Measurements from ENCODE around the gene PRPS1.

The PRPS1 gene

DNA sequence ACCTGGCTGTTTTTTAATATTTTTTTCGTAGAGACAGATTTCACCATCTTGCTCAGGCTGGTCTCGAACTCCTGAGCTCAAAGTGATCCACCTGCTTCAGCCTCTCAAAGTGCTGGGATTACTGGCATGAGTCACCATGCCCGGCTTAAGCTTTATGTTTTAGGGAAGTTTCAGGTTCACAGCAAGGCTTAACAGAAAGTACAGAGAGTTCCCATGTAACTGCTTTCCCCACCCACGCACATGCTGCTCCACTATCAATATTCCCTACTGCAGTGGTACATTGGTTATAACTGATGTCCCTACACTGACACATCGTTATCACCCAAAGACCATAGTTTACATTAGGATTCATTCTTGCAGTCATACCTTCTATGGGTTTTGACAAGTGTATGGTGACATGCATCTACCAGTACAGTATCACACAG is 62.7 kb downstream of the PRPS1 start:
- DNase-seq, result no peak
- intact Hi-C loops (cut with DNase I), result no loop called here

DNA sequence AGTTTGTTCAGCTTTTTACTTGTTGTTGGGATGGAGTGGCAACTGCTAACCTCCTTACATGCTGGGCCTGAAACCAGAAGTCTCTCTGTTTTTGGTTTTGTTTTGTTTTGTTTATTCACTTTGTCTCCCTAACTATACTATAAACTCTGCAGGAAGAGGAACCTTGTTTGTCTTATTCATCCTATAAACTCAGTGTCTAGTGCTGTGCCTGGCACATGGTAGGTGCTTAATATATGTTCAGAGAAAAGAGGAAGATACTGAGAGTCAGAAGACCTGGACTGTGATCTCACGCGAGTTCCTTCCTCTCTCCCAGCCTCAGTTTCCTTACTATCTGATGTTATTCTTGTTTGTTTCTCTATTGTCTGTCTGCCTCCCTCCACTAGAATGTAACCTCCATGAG is 71.3 kb downstream of the PRPS1 start:
- DNase-seq, result no peak
- intact Hi-C loops (cut with DNase I), result no loop called here

DNA sequence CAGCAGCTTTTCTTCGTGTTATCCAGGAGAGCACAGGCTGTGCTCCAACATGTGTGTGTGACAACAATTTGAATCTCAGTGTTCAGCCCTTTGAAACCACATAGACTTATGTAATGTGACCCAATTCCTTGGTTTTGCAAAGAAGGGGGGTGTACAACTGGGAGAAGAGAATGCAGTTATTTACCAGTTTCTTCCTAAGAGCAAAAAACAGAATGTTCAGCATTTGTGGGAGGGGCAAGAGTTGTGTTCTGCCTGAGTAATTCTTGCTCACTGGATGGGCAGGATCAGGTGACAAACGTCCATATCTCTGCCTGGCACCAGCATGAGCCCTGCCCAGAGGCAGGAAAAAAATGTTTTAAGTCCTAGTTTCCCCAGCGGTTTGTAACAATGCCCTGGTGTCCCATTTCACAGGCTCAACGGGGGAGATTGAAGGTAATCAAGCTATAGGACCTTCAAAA is 72.0 kb downstream of the PRPS1 start:
- intact Hi-C loops (cut with DNase I), result no loop called here
- DNase-seq, result no peak

Measured in posterior cingulate gyrus (tissue), 11 donors.